Measurements from ENCODE around the gene HOXD8.

Gene HOXD8

DNA sequence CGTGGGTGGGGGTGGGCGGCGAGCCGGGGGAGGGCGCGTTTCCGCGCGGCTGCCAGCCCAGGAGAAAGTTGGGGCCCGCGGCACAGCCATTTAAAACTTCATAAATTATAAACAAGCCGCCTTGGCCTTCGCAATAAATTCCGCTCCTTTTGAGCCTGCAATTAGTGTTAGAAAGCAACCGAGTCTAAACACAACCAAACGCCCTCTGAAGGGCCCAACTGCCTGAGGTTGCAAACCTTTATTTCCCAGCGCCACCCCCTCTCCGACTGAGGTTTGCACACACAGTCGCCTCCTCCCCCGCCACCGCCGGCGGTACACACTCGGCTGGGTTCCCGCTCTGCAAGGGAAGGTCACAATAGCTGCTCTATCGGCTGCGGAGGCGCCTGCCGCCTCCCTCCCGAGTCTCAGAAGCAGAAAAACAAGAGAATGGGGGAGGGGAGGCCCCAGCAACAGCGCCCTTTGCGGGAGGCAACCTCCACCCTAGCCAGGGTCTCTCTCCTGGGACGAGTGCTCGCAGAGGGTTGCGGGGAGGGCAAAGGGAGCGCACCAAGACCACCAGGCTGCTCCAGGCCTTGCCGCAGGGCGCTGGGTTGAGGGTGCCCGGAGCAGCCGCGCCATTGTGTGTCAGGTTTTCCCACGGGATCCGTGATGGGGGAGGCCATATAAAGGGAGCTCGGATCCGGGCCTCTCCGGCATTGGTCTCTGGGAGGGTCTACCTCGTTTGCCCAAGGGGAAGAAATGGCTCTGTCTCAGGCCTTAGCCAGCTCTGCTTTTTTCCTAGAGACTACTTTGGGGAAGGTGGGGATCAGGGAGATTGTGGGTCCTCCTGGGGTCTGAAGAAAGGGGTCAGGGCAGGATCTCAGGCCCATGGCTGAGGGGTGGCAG lies 45.6 kb downstream of the HOXD8 start:
- no peak for DNase-seq

DNA sequence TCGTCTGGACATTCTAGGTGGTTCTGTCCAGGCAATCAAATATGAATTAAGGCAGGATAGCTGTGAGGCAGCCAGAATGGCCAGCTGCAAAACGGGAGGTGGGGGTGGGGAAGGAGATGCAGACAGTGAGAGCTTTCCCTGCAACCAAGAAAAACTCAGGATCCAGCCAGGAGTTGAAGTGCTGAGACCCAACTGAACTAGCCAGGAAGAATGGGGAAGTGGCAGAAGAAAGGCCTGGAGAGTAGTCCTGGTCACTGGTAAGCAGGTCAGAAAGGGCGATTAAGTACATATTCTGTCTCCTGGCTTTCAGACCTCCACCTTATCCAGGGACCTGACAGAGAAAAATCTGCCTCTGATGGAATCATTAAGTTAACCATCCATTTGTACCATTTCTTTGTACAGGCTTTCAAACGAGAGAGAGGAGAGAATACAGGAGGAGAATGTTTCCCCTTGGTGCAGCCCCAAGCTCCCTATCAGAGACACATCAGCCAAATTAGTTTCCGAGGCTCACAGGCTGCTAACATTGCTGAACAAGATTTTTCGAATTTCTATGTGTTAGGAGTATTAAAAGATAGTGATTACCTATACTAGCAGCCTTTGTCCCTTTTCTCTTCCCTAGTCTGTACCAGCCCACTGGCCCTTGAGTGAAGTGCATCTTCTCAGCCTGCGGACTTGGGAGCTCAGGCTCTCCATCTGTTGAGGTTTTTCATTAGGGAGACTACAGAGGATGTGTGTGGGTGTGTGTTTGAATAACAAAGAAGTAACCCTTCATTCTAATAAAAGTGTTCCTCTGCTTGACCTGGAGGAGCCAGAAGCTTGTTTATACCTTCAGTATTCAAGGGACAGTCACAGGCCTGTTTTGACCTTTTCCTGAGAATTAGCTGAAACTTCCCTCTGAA lies 46.5 kb downstream of the HOXD8 start:
- no peak for DNase-seq

DNA sequence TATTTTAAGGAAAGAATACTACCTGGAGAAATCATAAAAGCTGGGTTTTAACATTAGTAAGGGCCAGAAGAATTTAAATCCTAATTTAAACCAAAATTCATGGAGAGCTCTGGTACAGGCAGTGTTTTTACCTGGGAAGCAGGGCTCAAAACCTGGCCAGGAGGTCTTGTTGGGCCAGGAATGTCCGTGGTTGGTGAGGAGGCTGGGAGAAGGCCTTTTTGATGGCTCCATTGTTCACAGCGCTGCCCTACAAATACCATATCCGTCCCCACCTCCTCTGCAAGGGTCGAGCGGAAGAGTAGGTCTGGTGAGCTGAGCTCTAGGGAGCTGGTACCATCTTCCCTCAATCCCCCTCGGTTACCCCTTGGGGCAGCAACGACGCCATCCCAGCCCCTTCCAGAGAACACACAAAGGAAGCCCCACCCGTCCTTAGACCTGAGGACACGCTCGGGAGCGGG lies 48.1 kb downstream of the HOXD8 start:
- no peak for DNase-seq

DNA sequence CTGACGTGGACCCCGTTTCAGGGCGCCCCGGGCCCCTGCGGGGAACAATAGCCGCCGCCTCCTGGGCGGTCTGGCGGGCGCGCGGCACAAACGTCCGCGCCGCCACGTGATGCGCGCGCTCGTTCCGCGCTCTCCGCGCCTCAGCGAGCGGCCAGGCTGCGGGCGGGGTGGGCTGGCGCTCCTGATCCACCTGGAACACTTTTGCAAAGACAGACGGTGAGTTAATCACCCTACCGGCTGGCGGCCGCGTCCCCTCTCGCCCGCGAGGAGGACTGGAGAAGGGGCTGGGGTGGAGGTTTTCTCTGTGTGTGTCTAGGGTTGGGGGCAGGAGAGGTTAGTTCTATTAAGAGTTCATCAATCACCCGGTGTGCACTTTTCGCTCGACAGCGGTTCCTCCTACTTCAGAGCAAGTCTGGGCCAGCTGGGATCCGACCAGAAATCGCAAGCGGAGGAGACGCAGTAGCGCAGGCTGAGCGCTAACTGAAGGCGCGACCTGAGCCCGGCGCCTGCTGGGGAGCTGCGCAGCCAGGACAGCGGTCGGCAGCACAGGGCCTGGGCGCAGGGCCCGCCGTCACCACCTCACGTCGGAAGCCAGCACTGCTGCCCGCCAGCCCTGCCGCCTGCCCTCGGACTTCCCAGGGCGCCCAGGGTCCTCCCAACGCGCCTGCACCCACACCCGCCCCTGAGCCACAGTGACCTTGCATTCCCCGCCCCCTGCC lies 48.7 kb downstream of the HOXD8 start:
- no peak for DNase-seq

DNA sequence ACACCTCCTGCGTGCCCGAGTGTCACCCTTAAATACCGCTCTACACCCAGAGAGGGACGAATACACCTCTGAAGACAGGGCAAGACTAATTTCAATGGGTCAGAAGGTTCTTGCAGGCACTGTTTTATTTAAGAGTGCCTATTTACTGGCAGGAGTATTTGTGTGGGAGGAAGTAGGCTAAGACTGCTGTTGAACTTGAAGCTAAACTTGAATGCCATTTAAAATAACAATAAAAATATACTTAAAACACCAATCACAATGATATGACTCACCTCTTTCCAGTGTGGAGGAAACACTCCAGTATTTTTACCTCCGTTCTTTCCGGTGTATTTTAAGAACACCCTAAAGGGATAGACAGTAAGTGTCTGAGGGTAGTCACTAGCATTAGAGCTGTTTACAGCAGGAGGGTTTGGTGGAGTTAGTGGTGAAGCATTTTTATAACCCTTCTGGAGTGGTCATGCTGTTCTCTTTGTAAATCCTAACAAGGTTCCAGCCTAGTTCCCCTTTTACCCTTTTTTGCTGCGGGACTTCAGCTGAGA lies 49.3 kb downstream of the HOXD8 start:
- no peak for DNase-seq

DNA sequence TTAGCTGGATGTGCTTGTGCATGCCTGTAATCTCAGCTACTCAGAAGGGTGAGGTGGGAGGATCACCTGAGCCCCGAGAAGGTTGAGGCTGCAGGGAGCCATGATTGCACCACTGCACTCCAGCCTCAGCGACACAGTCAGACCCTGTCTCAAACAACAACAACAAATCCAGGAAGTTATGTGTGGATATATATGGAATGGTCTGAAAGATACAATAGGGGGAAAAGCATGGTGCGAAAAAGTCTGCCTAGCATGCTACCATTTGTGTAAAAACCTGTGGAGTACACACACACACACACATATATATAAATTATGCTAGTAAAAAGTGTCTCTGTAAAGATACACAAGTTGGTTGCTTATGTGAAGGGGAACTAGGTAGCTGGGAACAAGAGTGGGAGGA lies 52.0 kb downstream of the HOXD8 start:
- no peak for DNase-seq

Measured in EL (cell line).